Progenitor cell of endocrine pancreas (in vitro differentiated cells): ENCODE data around the gene FUT9. TPM values are rescaled to one million over a fixed set of nuclear protein-coding genes. Genes with fewer than 3 reads are reported as not detected.

ENCODE experiments used
- DNase-seq: peaks from one replicate; pipeline ENCODE4 v3.0.0; 2021; ENCODE audit warnings: low spot score; ENCODE audit not compliant: unreplicated experiment
- H3K27ac Mint-ChIP-seq: 2 replicates; pipeline ENCODE4 v1.8.0; 2021; ENCODE audit warnings: mild to moderate bottlenecking, moderate library complexity, mixed read lengths
- H3K27me3 Mint-ChIP-seq: 2 replicates; pipeline ENCODE4 v1.8.0; 2021; ENCODE audit warnings: mixed read lengths
- H3K36me3 Mint-ChIP-seq: 2 replicates; pipeline ENCODE4 v1.8.0; 2022; ENCODE audit warnings: mixed read lengths; ENCODE audit not compliant: insufficient read depth
- H3K4me1 Mint-ChIP-seq: 2 replicates; pipeline ENCODE4 v1.8.0; 2021; ENCODE audit warnings: low read depth, mixed read lengths
- H3K4me3 Mint-ChIP-seq: 2 replicates; pipeline ENCODE4 v1.8.0; 2021; ENCODE audit warnings: low read depth, mild to moderate bottlenecking, moderate library complexity, mixed read lengths
- H3K9me3 Mint-ChIP-seq: 2 replicates; pipeline ENCODE4 v1.8.0; 2021; ENCODE audit warnings: low read depth, mixed read lengths
- CTCF ChIP-seq: fragments of 200-600 bp; sonication (generic); IDR thresholded peaks from one replicate; pipeline ENCODE4 v1.5.0; 2021; ENCODE audit warnings: antibody characterized with exemption, mild to moderate bottlenecking; ENCODE audit not compliant: unreplicated experiment
- total RNA-seq: library from RNA; stranded (reverse); gene quantifications from 2 replicates; pipeline ENCODE4 v1.2.1, GENCODE V29; 2021

The FUT9 gene
- total RNA-seq, 1 donor from 2014 or later, result 1.5 TPM

GRCh38 chr6:96075826-96076225 is 60.1 kb downstream of the FUT9 start:
- H3K27me3 Mint-ChIP-seq, result no peaks in the 10 kb centered on the region
- peaks cover 4% of the 10 kb centered on the region for H3K4me1 Mint-ChIP-seq
- no peak for DNase-seq
- no peaks in the 10 kb centered on the region for H3K9me3 Mint-ChIP-seq
- no peak overlapping the region for H3K4me3 Mint-ChIP-seq
- TF ChIP-seq CTCF, result no peak
- no peaks in the 10 kb centered on the region for H3K36me3 Mint-ChIP-seq
- peak overlapping the region; percentile 45 for H3K27ac Mint-ChIP-seq

- Mint-ChIP-seq H3K9me3 (peaks cover 4% of the 10 kb centered on the region), H3K4me1 (no peaks in the 10 kb centered on the region), H3K36me3 (no peaks in the 10 kb centered on the region), H3K4me3 (no peak overlapping the region), H3K27me3 (no peaks in the 10 kb centered on the region), H3K27ac (no peak overlapping the region)
- DNase-seq, result no peak
- TF ChIP-seq CTCF, result no peak
These were observed 71.0 kb downstream of the FUT9 start for GRCh38 chr6:96086745-96087144.

- Mint-ChIP-seq H3K27me3 (no peaks in the 10 kb centered on the region), H3K27ac (no peak overlapping the region), H3K4me1 (no peaks in the 10 kb centered on the region), H3K36me3 (no peaks in the 10 kb centered on the region), H3K9me3 (peaks cover 4% of the 10 kb centered on the region), H3K4me3 (no peak overlapping the region)
- DNase-seq, result peak; percentile 10
- TF ChIP-seq CTCF, result peak; percentile 64
These were observed 73.4 kb downstream of the FUT9 start for GRCh38 chr6:96089173-96089572.

- TF ChIP-seq CTCF, result no peak
- Mint-ChIP-seq H3K27me3 (no peaks in the 10 kb centered on the region), H3K36me3 (no peaks in the 10 kb centered on the region), H3K4me3 (no peak overlapping the region), H3K9me3 (no peaks in the 10 kb centered on the region), H3K4me1 (peaks cover 1% of the 10 kb centered on the region), H3K27ac (no peak overlapping the region)
- no peak for DNase-seq
These were observed 78.3 kb downstream of the FUT9 start for GRCh38 chr6:96094077-96094476.

- TF ChIP-seq CTCF, result no peak
- DNase-seq, result no peak
- peaks cover 1% of the 10 kb centered on the region for H3K4me1 Mint-ChIP-seq
- H3K27ac Mint-ChIP-seq, result no peak overlapping the region
- H3K9me3 Mint-ChIP-seq, result no peaks in the 10 kb centered on the region
- H3K27me3 Mint-ChIP-seq, result no peaks in the 10 kb centered on the region
- H3K36me3 Mint-ChIP-seq, result no peaks in the 10 kb centered on the region
- no peak overlapping the region for H3K4me3 Mint-ChIP-seq
These were observed 83.3 kb downstream of the FUT9 start for GRCh38 chr6:96099069-96099468.
